Heart left ventricle (tissue), 16 donors: ENCODE data around the gene LIMK2. TPM values are rescaled to one million over a fixed set of nuclear protein-coding genes. Genes with fewer than 3 reads are reported as not detected.
"Not testable (repeated sequence)": the region's sequence is repeated elsewhere in the genome, so short reads cannot be mapped to it uniquely, and the experiment has no call there.

Experiments used
- ATAC-seq, 4 donors: fragments of 200-7000 bp; cut with Tn5 transposase; one replicate each; pipeline ENCODE4 v1.9.1; 2020 to 2022; ENCODE audit warnings: moderate library complexity in 4 of 4, mild to moderate bottlenecking in 3 of 4, moderate number of reproducible peaks in 1 of 4
- DNase-seq, 5 donors: peaks; one replicate each; pipeline ENCODE4 v3.0.0-alpha.2; 2020
- H3K27ac ChIP-seq, 12 donors: fragments of 200-600 bp; sonication (generic) in 4 of 12; one replicate each; pipeline versions ENCODE4 v1.5.0 to v1.8.0; 2016 to 2022; ENCODE audit warnings: mild to moderate bottlenecking in 2 of 12
- H3K27me3 ChIP-seq, 9 donors: fragments of 200-600 bp; sonication (generic) in 2 of 9; one replicate each; pipeline versions ENCODE4 v1.5.1 to v1.8.0; 2016 to 2022; ENCODE audit warnings: mild to moderate bottlenecking in 3 of 9
- H3K36me3 ChIP-seq, 9 donors: fragments of 200-600 bp; sonication (generic) in 2 of 9; one replicate each; pipeline versions ENCODE4 v1.5.0 to v1.8.0; 2018 to 2022; ENCODE audit warnings: mild to moderate bottlenecking in 2 of 9
- H3K4me1 ChIP-seq, 12 donors: fragments of 200-600 bp; sonication (generic) in 4 of 12; one replicate each; pipeline versions ENCODE4 v1.5.0 to v1.8.0; 2016 to 2022; ENCODE audit warnings: mild to moderate bottlenecking in 3 of 12
- H3K4me3 ChIP-seq, 12 donors: fragments of 200-600 bp; sonication (generic) in 4 of 12; one replicate each; pipeline versions ENCODE4 v1.5.0 to v1.8.0; 2017 to 2022; ENCODE audit warnings: mild to moderate bottlenecking in 9 of 12, moderate library complexity in 4 of 12
- H3K9me3 ChIP-seq, 12 donors: fragments of 200-600 bp; sonication (generic) in 4 of 12; one replicate each; pipeline versions ENCODE4 v1.5.0 to v1.8.0; 2016 to 2022; ENCODE audit warnings: mild to moderate bottlenecking in 1 of 12
- CTCF ChIP-seq, 12 donors: fragments of 200-600 bp; sonication (generic) in 4 of 12; IDR thresholded peaks; one replicate each; pipeline versions ENCODE4 v1.5.0 to v1.8.0; 2018 to 2022; ENCODE audit warnings: antibody characterized with exemption in 12 of 12, mild to moderate bottlenecking in 5 of 12
- POLR2A ChIP-seq, 2 donors: fragments of 450-650 bp; IDR thresholded peaks; one replicate each; pipeline ENCODE4 v1.6.1; 2017; ENCODE audit warnings: antibody characterized with exemption in 2 of 2, mild to moderate bottlenecking in 2 of 2, moderate library complexity in 2 of 2
- WGBS, 4 donors: extraction: QIAGEN DNeasy Blood & Tissue Kit in 2 of 4; methylation state at CpG; one replicate each; pipeline versions ENCODE4 v1.1.5 to v1.1.7; 2013 to 2018; 5-methylcytosine and 5-hydroxymethylcytosine counted together
- intact Hi-C, 10 donors: fragments of 100-400 bp; cut with DNase I; formaldehyde crosslinking; loops; one replicate each; pipeline versions ENCODE4 v1.11.1 to v1.14.2; 2022
- polyA plus RNA-seq, 2 donors: library from polyadenylated mRNA; stranded (reverse); fragments of 200-250 nt; gene quantifications; one replicate each; pipeline ENCODE4 v1.2.3, GENCODE V29; 2013
- total RNA-seq, 9 donors: library from RNA; depleted of rRNA in 2 of 9; stranded (reverse); fragments of >200 nt in 2 of 9; fragmentation: NEBNext Ultra II Directional in 3 of 9; extraction: Animal tissue kit (Norgen Biotek cat#: 25700) in 3 of 9; gene quantifications; one replicate each; pipeline versions ENCODE4 v1.1.0 to v1.2.4, GENCODE V29; 2016 to 2023
- donor health status: ischemic (EF 13 %, LVEDD 7.1; RV severe dilation, severe dysfunction).
- donor health status: healthy with polysubstance abuse.
- donor health status: DM: no; HTN: yes; CAD: no.
- donor health status: DM: no; HTN: no; CAD: no.
- donor health status: ischemic (EF 25% LVEDD 6.9; RV normal size, moderate dysfunction).
- donor health status: ischemic (EF 25% LVEDD 5.7; RV mildly dilated, moderate dysfunction).
- donor health status: healthy.
- donor health status: DM: yes; HTN: yes; CAD: no.
- donor health status: ischemic (EF 35%, LVEDD 5.7; RV mildly dilated, moderate dysfunction).
- donor health status: nonischemic (EF 11% LVEDD 7.7; RV severe dilation, severe dysfunction).
- donor health status: DM: yes; HTN: yes; CAD: no.
- donor health status: PGD.
- donor health status: ischemic (EF 29% LVEDD 5.4; RV normal size, mild dysfunction).
- donor health status: nonischemic (EF 23%, LVEDD 6.1; RV moderate dilation, normal function).

The LIMK2 gene
- total and polyA plus RNA-seq, 11 donors = 7.0 to 33.3 (median 9.4) TPM

GRCh38 chr22:31230871-31231621 lies 18.9 kb downstream of the LIMK2 start:
- peak; percentile 53 to 82 (median 68) for TF ChIP-seq CTCF (IDR thresholded peaks at IDR 0.05)
- TF ChIP-seq POLR2A (IDR thresholded peaks at IDR 0.05) = no peak
- Histone ChIP-seq H3K27ac (peak overlapping the region in 11 of 12 donors; percentile 61 to 95 (median 70)), H3K4me1 (peaks cover 5 to 80% (median 35%) of the 10 kb centered on the region in 12 donors), H3K9me3 (no peaks in the 10 kb centered on the region), H3K27me3 (no peaks in the 10 kb centered on the region), H3K36me3 (peaks cover 0 to 15% (median 10%) of the 10 kb centered on the region in 9 donors), H3K4me3 (no peak overlapping the region)
- peak in 2 of 5 donors; percentile 46 for DNase-seq
- 41 to 59% (median 53%) methylated on average over 3 of the region's 3 CpGs for WGBS, 4 donors
- ATAC-seq = peak; percentile 73 to 77 (median 76)
- intact Hi-C loops = loop anchor here in 9 of 10 donors (1.0 to 10.0 kb wide), 7 partner anchors 19 to 286 kb away; partner anchors contain the start of genes SELENOM (in 7 of the 9) and LIMK2 (in 1 of the 9)

GRCh38 chr22:31233001-31233400 lies 20.9 kb downstream of the LIMK2 start:
- Histone ChIP-seq H3K4me1 (peaks cover 5 to 91% (median 35%) of the 10 kb centered on the region in 12 donors), H3K27ac (peak overlapping the region in 2 of 12 donors; percentile 8 to 95)
- no peak for ATAC-seq

GRCh38 chr22:31235081-31235480 lies 23.0 kb downstream of the LIMK2 start:
- Histone ChIP-seq H3K27me3 (no peaks in the 10 kb centered on the region), H3K4me3 (peak overlapping the region in 1 of 12 donors; percentile 9), H3K27ac (peak overlapping the region in 6 of 12 donors; percentile 6 to 95 (median 46)), H3K4me1 (peaks cover 4 to 82% (median 24%) of the 10 kb centered on the region in 12 donors), H3K9me3 (no peaks in the 10 kb centered on the region), H3K36me3 (peaks cover 0 to 3% (median 0%) of the 10 kb centered on the region in 9 donors)
- TF ChIP-seq POLR2A (IDR thresholded peaks at IDR 0.05) (no peak), CTCF (IDR thresholded peaks at IDR 0.05) (no peak)
- 41 to 62% (median 60%) methylated on average over 3 of the region's 3 CpGs for WGBS, 4 donors
- ATAC-seq = peak in 2 of 4 donors; percentile 18 to 31
- no peak for DNase-seq
- intact Hi-C loops = loop anchor here in 6 of 10 donors (10.0 kb wide), 3 partner anchors 120 to 290 kb away; partner anchors contain the start of gene SELENOM (in 2 of the 6)

More at GRCh38 chr22:31233001-31233400, 20.9 kb downstream of the LIMK2 start:
- no peaks in the 10 kb centered on the region for H3K36me3 ChIP-seq
- H3K27me3 ChIP-seq = no peaks in the 10 kb centered on the region
- intact Hi-C loops = loop anchor here in 9 of 10 donors (5.0 to 10.0 kb wide), 5 partner anchors 118 to 288 kb away; partner anchors contain the start of gene SELENOM (in 6 of the 9)
- WGBS, 4 donors = 81 to 88% (median 87%) methylated on average over 3 of the region's 3 CpGs
- no peaks in the 10 kb centered on the region for H3K9me3 ChIP-seq
- no peak overlapping the region for H3K4me3 ChIP-seq
- no peak for DNase-seq
- no peak for TF ChIP-seq CTCF (IDR thresholded peaks at IDR 0.05)
- no peak for TF ChIP-seq POLR2A (IDR thresholded peaks at IDR 0.05)

GRCh38 chr22:31236044-31236443 lies 23.9 kb downstream of the LIMK2 start:
- Histone ChIP-seq H3K27ac (peak overlapping the region in 2 of 12 donors; percentile 37 to 95), H3K4me1 (peaks cover 0 to 75% (median 15%) of the 10 kb centered on the region in 12 donors)
- not testable (repeated sequence) for H3K4me3 ChIP-seq, H3K36me3 ChIP-seq, H3K27me3 ChIP-seq, DNase-seq, H3K9me3 ChIP-seq, ATAC-seq
- 96 to 98% (median 97%) methylated on average over 4 of the region's 4 CpGs for whole genome bisulfite sequencing, 4 donors
- intact Hi-C loops = loop anchor here in 6 of 10 donors (10.0 kb wide), 3 partner anchors 121 to 291 kb away; partner anchors contain the start of gene SELENOM (in 2 of the 6)
